Bronchial epithelial cell (primary cell): ENCODE data around the gene THOC5. TPM values are rescaled to one million over a fixed set of nuclear protein-coding genes. Genes with fewer than 3 reads are reported as not detected.

ENCODE experiments used
- DNase-seq: peaks from one replicate; pipeline ENCODE4 v3.0.0-alpha.2; 2010; ENCODE audit warnings: low read depth
- FAIRE-seq: peaks from 2 replicates; lab custom pipeline; 2011; peaks lifted over from hg19 to GRCh38; lab: Jason Lieb, UNC
- H3K27me3 ChIP-seq: 2 replicates; pipeline ENCODE4 v1.5.1; 2011; ENCODE audit warnings: low read length; ENCODE audit not compliant: control insufficient read depth, insufficient read depth
- H3K36me3 ChIP-seq: 2 replicates; pipeline ENCODE4 v1.5.1; 2011; ENCODE audit warnings: low read length; ENCODE audit not compliant: control insufficient read depth, insufficient read depth
- H3K4me3 ChIP-seq: 2 replicates; pipeline ENCODE4 v1.5.1; 2011; ENCODE audit warnings: mild to moderate bottlenecking, low read depth, low read length, control low read depth
- CTCF ChIP-seq: IDR thresholded peaks from 2 replicates; pipeline ENCODE4 v1.5.1; 2011; ENCODE audit warnings: mild to moderate bottlenecking, moderate library complexity, low read length, control low read depth, inconsistent platforms; ENCODE audit not compliant: insufficient read depth, severe bottlenecking
- total RNA-seq: library from RNA; depleted of rRNA; stranded (reverse); fragments of >200 nt; gene quantifications from 2 replicates; pipeline ENCODE4 v1.2.1, GENCODE V29; 2014

THOC5 gene
- total RNA-seq, 1 donor from 2014 or later, result 43.2 TPM

GRCh38 chr22:29518427-29518826 is 35.1 kb downstream of the THOC5 start:
- FAIRE-seq (no peak), DNase-seq (no peak)
- H3K4me3 ChIP-seq, result no peak overlapping the region
- peaks cover 25% of the 10 kb centered on the region for H3K36me3 ChIP-seq
- no peaks in the 10 kb centered on the region for H3K27me3 ChIP-seq
- TF ChIP-seq CTCF, result no peak

DNA sequence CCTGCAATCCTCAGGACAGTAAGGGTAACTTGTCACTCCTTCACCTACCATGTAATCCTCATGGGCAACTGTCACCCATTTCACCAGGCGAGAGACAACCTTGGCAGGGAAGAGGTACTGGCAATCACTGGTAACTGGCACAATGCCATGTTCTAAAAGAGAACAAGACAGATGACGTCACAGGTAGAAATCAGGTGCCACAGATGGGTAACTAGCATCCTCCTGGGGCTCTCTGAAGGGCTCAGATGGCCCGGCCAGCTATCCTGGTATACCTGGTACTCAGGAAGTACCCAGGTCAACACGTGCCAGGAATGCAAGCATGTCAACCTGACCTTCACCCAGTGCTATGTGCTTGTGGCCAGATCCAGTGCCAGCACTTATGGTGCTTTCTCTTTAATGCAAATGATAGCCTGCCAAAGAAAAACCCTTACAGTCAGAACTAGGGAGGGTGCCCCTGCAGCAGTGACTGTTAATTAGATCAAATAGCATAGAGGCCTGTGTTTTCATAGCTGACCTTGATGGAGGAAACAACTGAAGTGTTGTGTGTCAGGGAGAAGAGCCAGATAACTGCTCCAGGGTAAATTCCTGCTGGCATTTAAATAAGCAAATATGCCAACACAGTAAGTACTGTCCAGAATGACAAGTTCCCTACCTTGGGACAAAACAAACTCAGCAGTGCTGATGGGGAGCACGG is 36.2 kb downstream of the THOC5 start:
- H3K36me3 ChIP-seq, result peaks cover 25% of the 10 kb centered on the region
- no peaks in the 10 kb centered on the region for H3K27me3 ChIP-seq
- no peak for TF ChIP-seq CTCF
- no peak overlapping the region for H3K4me3 ChIP-seq
- DNase-seq, result no peak
- FAIRE-seq, result no peak

DNA sequence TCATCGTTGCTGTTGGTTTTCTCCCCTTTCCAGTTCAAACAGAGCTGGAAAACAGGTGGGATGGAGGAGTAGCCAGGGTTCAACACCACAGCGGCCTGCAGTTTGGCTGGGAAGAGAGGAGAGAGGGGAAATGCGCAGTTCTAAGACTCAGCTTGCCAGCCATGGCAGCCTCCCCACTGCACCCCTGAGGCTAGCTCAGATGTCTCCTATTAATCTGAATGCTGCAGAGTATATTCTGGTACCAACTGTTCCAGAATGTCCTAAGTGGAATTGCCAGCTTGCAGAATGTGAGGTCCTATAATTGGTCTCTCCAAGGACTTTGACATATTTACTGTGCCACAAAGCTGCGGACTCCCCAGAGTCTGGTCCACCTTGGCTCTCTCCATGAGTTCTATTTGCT is 41.5 kb downstream of the THOC5 start:
- Histone ChIP-seq H3K4me3 (no peak overlapping the region), H3K27me3 (no peaks in the 10 kb centered on the region), H3K36me3 (peaks cover 28% of the 10 kb centered on the region)
- FAIRE-seq (no peak), DNase-seq (no peak)
- no peak for TF ChIP-seq CTCF

DNA sequence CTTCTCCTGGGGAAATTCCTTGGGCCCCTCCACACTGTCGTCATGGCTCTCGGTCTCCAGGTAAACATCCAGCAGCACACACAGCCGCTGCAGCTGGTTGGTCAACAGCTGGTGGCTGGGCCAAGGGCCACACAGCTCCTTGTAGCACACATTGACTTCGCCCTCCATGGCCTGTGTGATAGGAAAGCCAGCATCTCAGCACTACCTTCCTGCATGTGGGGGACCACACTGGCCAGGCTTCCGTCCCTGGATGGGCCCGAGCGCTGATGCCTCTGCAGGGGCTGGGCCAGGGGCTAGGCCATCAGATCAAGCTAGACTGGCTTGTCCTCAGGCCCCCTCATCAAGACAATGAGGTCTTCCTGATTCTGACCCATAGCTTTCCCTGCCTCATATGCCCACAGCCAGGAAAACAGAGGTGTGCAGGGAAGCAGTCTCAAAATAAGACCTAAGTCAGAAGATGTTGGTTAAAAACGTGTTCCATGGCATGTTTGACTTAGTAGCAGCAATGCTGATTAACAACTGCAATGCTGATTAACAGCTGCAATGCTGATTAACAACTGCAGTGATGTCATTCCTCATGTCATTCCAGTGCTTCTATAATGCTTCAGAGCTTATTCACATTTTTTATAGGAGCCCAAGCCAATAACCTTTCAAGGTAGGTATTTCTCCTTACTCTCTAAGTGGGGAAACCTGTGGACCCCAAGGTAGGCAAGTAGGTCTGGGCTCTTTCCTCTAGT is 42.3 kb downstream of the THOC5 start:
- Histone ChIP-seq H3K36me3 (peaks cover 22% of the 10 kb centered on the region), H3K27me3 (no peaks in the 10 kb centered on the region), H3K4me3 (no peak overlapping the region)
- no peak for TF ChIP-seq CTCF
- no peak for DNase-seq
- no peak for FAIRE-seq

- DNase-seq (no peak), FAIRE-seq (no peak)
- H3K4me3 ChIP-seq, result no peak overlapping the region
- no peak for TF ChIP-seq CTCF
- no peaks in the 10 kb centered on the region for H3K27me3 ChIP-seq
- peaks cover 22% of the 10 kb centered on the region for H3K36me3 ChIP-seq
These were observed 43.0 kb downstream of the THOC5 start for GRCh38 chr22:29510542-29510941.
